A549 (cell line): Measurements from ENCODE around the gene MVD. TPM values are rescaled to one million over a fixed set of nuclear protein-coding genes. Genes with fewer than 3 reads are reported as not detected.

Experiments
- ATAC-seq, 2 experiments: fragments of 200-7000 bp in 1 of 2; fragments of >200 bp in 1 of 2; cut with Nextera tagmentation in 1 of 2; cut with Tn5 transposase in 1 of 2; 3 replicates each; pipeline versions ENCODE4 v1.8.0 to v1.9.1; 2018 to 2020; ENCODE audit warnings: mild to moderate bottlenecking in 1 of 2, moderate library complexity in 1 of 2
- CTCF ChIA-PET: fragments of 300-600 bp; sonication (Branson Sonifier 250); formaldehyde crosslinking; extraction: SDS; loops from one replicate; lab custom pipeline; 2021; ENCODE audit warnings: antibody characterized with exemption, inconsistent platforms; lab: Yijun Ruan, JAX
- POLR2A ChIA-PET: fragments of 350-600 bp; formaldehyde crosslinking; extraction: SDS; loops from one replicate; lab custom pipeline; 2021; ENCODE audit warnings: antibody characterized with exemption, inconsistent platforms; lab: Yijun Ruan, JAX
- DNase-seq, 2 experiments: peaks; one replicate each; pipeline versions ENCODE4 v3.0.0 to v3.0.0-alpha.2; 2011 to 2016; ENCODE audit warnings: low read depth in 1 of 2, low spot score in 1 of 2
- FAIRE-seq: peaks from 2 replicates; lab custom pipeline; 2011; peaks lifted over from hg19 to GRCh38; lab: Jason Lieb, UNC
- H3K27ac ChIP-seq, 2 experiments: fragments of >200 bp; sonication (Bioruptor Twin); formaldehyde crosslinking; 3 replicates each; pipeline ENCODE4 v1.5.1; 2016 to 2017
- H3K4me1 ChIP-seq: fragments of >200 bp; sonication (Bioruptor Twin); formaldehyde crosslinking; 3 replicates; pipeline ENCODE4 v1.6.1; 2016
- H3K4me2 ChIP-seq: fragments of >200 bp; sonication (Bioruptor Twin); formaldehyde crosslinking; 3 replicates; pipeline ENCODE4 v1.6.1; 2016
- H3K4me3 ChIP-seq: fragments of >200 bp; sonication (Bioruptor Twin); formaldehyde crosslinking; 3 replicates; pipeline ENCODE4 v1.5.1; 2016
- H3K9me3 ChIP-seq: fragments of >200 bp; sonication (Bioruptor Twin); formaldehyde crosslinking; 3 replicates; pipeline ENCODE4 v1.6.1; 2016
- ATOH8 ChIP-seq: fragments of 250-450 bp; sonication (Bioruptor Pico); IDR thresholded peaks from 2 replicates; pipeline ENCODE4 v1.5.0; 2020; ENCODE audit warnings: low read depth, mild to moderate bottlenecking, moderate library complexity
- BCL3 ChIP-seq: fragments of >200 bp; sonication (Bioruptor Twin); formaldehyde crosslinking; IDR thresholded peaks from 3 replicates; pipeline ENCODE4 v1.6.1; 2016
- CBX2 ChIP-seq: fragments of 200-600 bp; sonication (generic); IDR thresholded peaks from 2 replicates; pipeline ENCODE4 v1.6.1; 2016; ENCODE audit warnings: low read depth, mild to moderate bottlenecking, borderline replicate concordance
- CHD2 ChIP-seq: fragments of 150-350 bp; IDR thresholded peaks from 2 replicates; pipeline ENCODE4 v1.6.1; 2014; ENCODE audit warnings: low read length; ENCODE audit not compliant: partially characterized antibody
- CHD4 ChIP-seq: fragments of 200-600 bp; sonication (generic); IDR thresholded peaks from 2 replicates; pipeline ENCODE4 v1.6.1; 2016; ENCODE audit warnings: antibody characterized with exemption, mild to moderate bottlenecking, borderline replicate concordance
- EP300 ChIP-seq, 2 experiments: fragments of >200 bp; sonication (Bioruptor Twin); formaldehyde crosslinking; IDR thresholded peaks; 2 replicates in 1 of 2; 3 replicates in 1 of 2; pipeline ENCODE4 v1.6.1; 2016 to 2017
- GATA3 ChIP-seq: IDR thresholded peaks from 2 replicates; pipeline ENCODE4 v1.6.1; 2012; ENCODE audit warnings: borderline replicate concordance
- HDAC2 ChIP-seq: fragments of 200-600 bp; sonication (generic); IDR thresholded peaks from 2 replicates; pipeline ENCODE4 v1.6.1; 2016
- HES2 ChIP-seq: fragments of >200 bp; sonication (Bioruptor Twin); formaldehyde crosslinking; IDR thresholded peaks from 2 replicates; pipeline ENCODE4 v1.6.1; 2016
- HMGXB4 ChIP-seq: fragments of 250-450 bp; sonication (Bioruptor Pico); IDR thresholded peaks from 2 replicates; pipeline ENCODE4 v1.5.0; 2021; ENCODE audit warnings: mild to moderate bottlenecking, moderate library complexity, borderline replicate concordance
- HOXA7 ChIP-seq: fragments of 250-450 bp; sonication (Bioruptor Pico); IDR thresholded peaks from 2 replicates; pipeline ENCODE4 v1.5.0; 2020; ENCODE audit warnings: mild to moderate bottlenecking, moderate library complexity
- JUN ChIP-seq, 2 experiments: fragments of >200 bp; sonication (Bioruptor Twin); formaldehyde crosslinking; IDR thresholded peaks; 2 replicates in 1 of 2; 3 replicates in 1 of 2; pipeline ENCODE4 v1.6.1; 2016 to 2017
- KDM5A ChIP-seq: fragments of 200-600 bp; sonication (generic); IDR thresholded peaks from 2 replicates; pipeline ENCODE4 v1.6.1; 2016; ENCODE audit warnings: antibody characterized with exemption, mild to moderate bottlenecking
- MAFK ChIP-seq: fragments of 450-650 bp; IDR thresholded peaks from 2 replicates; pipeline ENCODE4 v1.6.1; 2014; ENCODE audit not compliant: partially characterized antibody
- MYC ChIP-seq: IDR thresholded peaks from 2 replicates; pipeline ENCODE4 v1.6.1; 2012; ENCODE audit warnings: mild to moderate bottlenecking, inconsistent platforms, low read length, improper control_type of control experiment, borderline replicate concordance
- NFE2L2 ChIP-seq: fragments of 150-350 bp; conservative IDR thresholded peaks from 2 replicates; pipeline ENCODE4 v1.6.1; 2014; ENCODE audit warnings: low read length
- RAD21 ChIP-seq, 2 experiments: fragments of >200 bp in 1 of 2; sonication (Bioruptor Twin) in 1 of 2; formaldehyde crosslinking in 1 of 2; IDR thresholded peaks in 1 of 2; conservative IDR thresholded peaks in 1 of 2; 2 replicates in 1 of 2; 3 replicates in 1 of 2; pipeline ENCODE4 v1.6.1; 2012 to 2018; ENCODE audit warnings: inconsistent platforms in 1 of 2
- RCOR1 ChIP-seq: fragments of 150-350 bp; IDR thresholded peaks from 2 replicates; pipeline ENCODE4 v1.6.1; 2014; ENCODE audit warnings: antibody characterized with exemption, low read length, low read depth
- RFX5 ChIP-seq: fragments of 450-650 bp; IDR thresholded peaks from 2 replicates; pipeline ENCODE4 v1.7.1; 2014; ENCODE audit warnings: antibody characterized with exemption, mild to moderate bottlenecking, moderate library complexity
- SMC3 ChIP-seq: fragments of >200 bp; sonication (Bioruptor Twin); formaldehyde crosslinking; IDR thresholded peaks from 3 replicates; pipeline ENCODE4 v1.6.1; 2018; ENCODE audit warnings: inconsistent platforms
- SREBF2 ChIP-seq: fragments of 450-650 bp; IDR thresholded peaks from 2 replicates; pipeline ENCODE4 v1.6.1; 2014; ENCODE audit warnings: mild to moderate bottlenecking, moderate library complexity
- TFCP2L1 ChIP-seq: fragments of 250-450 bp; sonication (Bioruptor Pico); IDR thresholded peaks from 2 replicates; pipeline ENCODE4 v1.5.0; 2021; ENCODE audit warnings: mild to moderate bottlenecking
- ZC3H11A ChIP-seq: fragments of 450-650 bp; IDR thresholded peaks from 2 replicates; pipeline ENCODE4 v1.6.1; 2014; ENCODE audit warnings: antibody characterized with exemption, mild to moderate bottlenecking
- ZSCAN20 ChIP-seq: fragments of 250-450 bp; sonication (Bioruptor Pico); IDR thresholded peaks from 2 replicates; pipeline ENCODE4 v1.8.0; 2022; ENCODE audit warnings: mild to moderate bottlenecking, moderate library complexity
- WGBS: methylation state at CpG from one replicate; pipeline ENCODE4 v1.1.6; 2017; ENCODE audit errors: missing lambda C conversion rate; 5-methylcytosine and 5-hydroxymethylcytosine counted together
- polyA plus RNA-seq, 4 experiments: library from polyadenylated mRNA; depleted of rRNA in 3 of 4; stranded (reverse); fragments of >200 nt; fragmentation: RNase III in 1 of 4; extraction: RNeasy Plus Mini Kit Qiagen cat#74134 plus additional on column Dnase treatment in 1 of 4; gene quantifications; 2 replicates in 3 of 4; 3 replicates in 1 of 4; pipeline ENCODE4 v1.2.3, GENCODE V29; 2011 to 2017
- TF ChIP-seq, protein P1 (sequence below): fragments of 450-650 bp; IDR thresholded peaks from 2 replicates; pipeline ENCODE4 v1.6.1; 2014; ENCODE audit warnings: antibody characterized with exemption
- TF ChIP-seq, protein P2 (sequence below): fragments of >200 bp; sonication (Bioruptor Twin); formaldehyde crosslinking; IDR thresholded peaks from 3 replicates; pipeline ENCODE4 v1.5.1; 2016
- TF ChIP-seq, protein P3 (sequence below): IDR thresholded peaks from 2 replicates; pipeline ENCODE4 v1.6.1; 2012

The MVD gene
- polyA plus RNA-seq, 2 of the 4 experiments (the other 2 are of a cell fraction), result 5.8 to 43.1 TPM

DNA sequence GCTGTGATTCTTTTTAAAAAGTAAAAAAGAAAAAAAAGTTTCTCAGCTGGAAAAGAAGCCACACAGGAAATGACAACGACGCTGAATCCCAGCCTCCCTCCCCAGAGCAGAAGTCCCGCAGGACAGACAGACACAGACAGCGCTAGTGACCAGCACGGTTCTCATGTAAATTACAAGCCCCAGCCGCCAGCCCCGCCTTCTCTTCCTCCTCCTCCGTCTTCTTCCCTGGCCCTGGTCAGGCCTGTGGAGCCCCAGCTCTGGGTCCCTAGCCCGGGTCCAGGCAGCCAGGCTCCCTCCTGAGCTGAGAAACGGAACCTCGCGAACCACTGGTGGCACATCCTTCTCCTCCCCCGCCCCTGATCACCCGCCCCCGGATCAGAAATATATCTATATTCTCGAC lies 31.5 kb downstream of the MVD start:
- FAIRE-seq (no peak), DNase-seq (no peak)
- POLR2A ChIA-PET, result no interaction called here

GRCh38 chr16:88630941-88631340 lies 31.9 kb downstream of the MVD start:
- Histone ChIP-seq H3K9me3 (no peaks in the 10 kb centered on the region), H3K4me1 (no peaks in the 10 kb centered on the region), H3K4me2 (no peak overlapping the region), H3K4me3 (no peak overlapping the region)
- CTCF ChIA-PET, result interaction anchor here (1.9 kb wide), 1 partner anchor 67 kb away, joined by 5 read pairs; no protein-coding TSS in a partner anchor
- FAIRE-seq, result no peak
- POLR2A ChIA-PET, result no interaction called here
- WGBS, result 91% methylated on average over 19 of the region's 23 CpGs
- no peak for ATAC-seq
- TF ChIP-seq ZSCAN20 (CRISPR knock-in tag), result no peak
- TF ChIP-seq TFCP2L1, result no peak
- TF ChIP-seq RFX5, result no peak
- TF ChIP-seq SREBF2, result no peak
- no peak for TF ChIP-seq GATA3
- TF ChIP-seq EP300 (IDR thresholded peaks at IDR 0.05), result no peak
- TF ChIP-seq ZC3H11A, result no peak
- TF ChIP-seq RAD21 (conservative IDR thresholded peaks at IDR 0.05 in 1 of 2, IDR thresholded peaks at IDR 0.05 in 1 of 2), result no peak
- TF ChIP-seq CHD2, result no peak
- TF ChIP-seq CBX2, result no peak
- TF ChIP-seq MYC, result no peak
- TF ChIP-seq HDAC2, result no peak
- no peak for TF ChIP-seq SMC3
- no peak for TF ChIP-seq CHD4
- no peak for TF ChIP-seq ATOH8 (CRISPR knock-in tag)
- TF ChIP-seq BCL3, result no peak
- TF ChIP-seq, protein P1, sequence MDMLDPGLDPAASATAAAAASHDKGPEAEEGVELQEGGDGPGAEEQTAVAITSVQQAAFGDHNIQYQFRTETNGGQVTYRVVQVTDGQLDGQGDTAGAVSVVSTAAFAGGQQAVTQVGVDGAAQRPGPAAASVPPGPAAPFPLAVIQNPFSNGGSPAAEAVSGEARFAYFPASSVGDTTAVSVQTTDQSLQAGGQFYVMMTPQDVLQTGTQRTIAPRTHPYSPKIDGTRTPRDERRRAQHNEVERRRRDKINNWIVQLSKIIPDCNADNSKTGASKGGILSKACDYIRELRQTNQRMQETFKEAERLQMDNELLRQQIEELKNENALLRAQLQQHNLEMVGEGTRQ, result no peak
- TF ChIP-seq, protein P2, sequence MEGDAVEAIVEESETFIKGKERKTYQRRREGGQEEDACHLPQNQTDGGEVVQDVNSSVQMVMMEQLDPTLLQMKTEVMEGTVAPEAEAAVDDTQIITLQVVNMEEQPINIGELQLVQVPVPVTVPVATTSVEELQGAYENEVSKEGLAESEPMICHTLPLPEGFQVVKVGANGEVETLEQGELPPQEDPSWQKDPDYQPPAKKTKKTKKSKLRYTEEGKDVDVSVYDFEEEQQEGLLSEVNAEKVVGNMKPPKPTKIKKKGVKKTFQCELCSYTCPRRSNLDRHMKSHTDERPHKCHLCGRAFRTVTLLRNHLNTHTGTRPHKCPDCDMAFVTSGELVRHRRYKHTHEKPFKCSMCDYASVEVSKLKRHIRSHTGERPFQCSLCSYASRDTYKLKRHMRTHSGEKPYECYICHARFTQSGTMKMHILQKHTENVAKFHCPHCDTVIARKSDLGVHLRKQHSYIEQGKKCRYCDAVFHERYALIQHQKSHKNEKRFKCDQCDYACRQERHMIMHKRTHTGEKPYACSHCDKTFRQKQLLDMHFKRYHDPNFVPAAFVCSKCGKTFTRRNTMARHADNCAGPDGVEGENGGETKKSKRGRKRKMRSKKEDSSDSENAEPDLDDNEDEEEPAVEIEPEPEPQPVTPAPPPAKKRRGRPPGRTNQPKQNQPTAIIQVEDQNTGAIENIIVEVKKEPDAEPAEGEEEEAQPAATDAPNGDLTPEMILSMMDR, result no peak
- no peak for TF ChIP-seq HMGXB4
- no peak for TF ChIP-seq KDM5A
- TF ChIP-seq, all 56 proteins: peak for 0
- DNase-seq, result no peak
- H3K27ac ChIP-seq, result no peak overlapping the region

More for the DNA sequence above, 31.5 kb downstream of the MVD start:
- no peaks in the 10 kb centered on the region for H3K9me3 ChIP-seq
- WGBS, result 89% methylated on average over 16 of the region's 16 CpGs
- no peak overlapping the region for H3K4me2 ChIP-seq
- no peaks in the 10 kb centered on the region for H3K4me1 ChIP-seq
- H3K27ac ChIP-seq, result no peak overlapping the region
- H3K4me3 ChIP-seq, result no peak overlapping the region
- ATAC-seq, result no peak
- TF ChIP-seq SMC3, result no peak
- TF ChIP-seq MAFK, result no peak
- no peak for TF ChIP-seq RFX5
- TF ChIP-seq GATA3, result no peak
- TF ChIP-seq NFE2L2, result no peak
- no peak for TF ChIP-seq HES2
- no peak for TF ChIP-seq JUN (IDR thresholded peaks at IDR 0.05)
- no peak for TF ChIP-seq RCOR1
- TF ChIP-seq HOXA7 (CRISPR knock-in tag), result no peak
- TF ChIP-seq, protein P3, sequence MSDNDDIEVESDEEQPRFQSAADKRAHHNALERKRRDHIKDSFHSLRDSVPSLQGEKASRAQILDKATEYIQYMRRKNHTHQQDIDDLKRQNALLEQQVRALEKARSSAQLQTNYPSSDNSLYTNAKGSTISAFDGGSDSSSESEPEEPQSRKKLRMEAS, result no peak
- TF ChIP-seq, all 56 proteins: peak for 0
- CTCF ChIA-PET, result interaction anchor here (1.9 kb wide), 1 partner anchor 67 kb away, joined by 5 read pairs; no protein-coding TSS in a partner anchor
